Measurements from ENCODE around the gene ATP6V1F. TPM values are rescaled to one million over a fixed set of nuclear protein-coding genes. Genes with fewer than 3 reads are reported as not detected.

The ATP6V1F gene
- polyA plus RNA-seq, 1 experiment = 150 TPM

DNA sequence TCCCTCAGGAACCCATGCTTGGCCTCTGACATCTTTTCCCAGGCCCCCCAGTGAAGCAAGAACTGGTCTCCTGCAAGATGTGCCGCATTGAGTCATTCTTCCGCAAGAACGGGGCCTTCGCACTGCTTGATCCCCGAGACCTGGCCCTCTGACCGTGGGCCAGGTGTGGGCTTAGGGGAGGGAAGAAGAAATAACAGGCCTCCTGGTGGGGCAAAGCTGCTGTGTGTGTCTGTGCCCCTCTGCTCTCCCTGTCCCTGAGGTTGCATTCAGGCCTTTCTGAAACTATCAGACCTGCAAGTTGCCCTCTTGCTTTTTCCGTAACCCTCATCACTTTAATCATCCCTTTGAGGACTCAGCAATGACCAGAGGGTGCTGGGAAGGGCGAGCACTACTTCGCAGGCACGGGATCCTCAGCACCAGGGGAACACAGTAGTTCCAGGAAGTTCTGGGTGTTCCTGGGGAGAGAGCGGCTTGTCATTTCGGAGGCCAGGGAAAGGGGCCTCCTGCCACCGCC lies 6.0 kb downstream of the ATP6V1F start:
- TF ChIP-seq, protein P1, sequence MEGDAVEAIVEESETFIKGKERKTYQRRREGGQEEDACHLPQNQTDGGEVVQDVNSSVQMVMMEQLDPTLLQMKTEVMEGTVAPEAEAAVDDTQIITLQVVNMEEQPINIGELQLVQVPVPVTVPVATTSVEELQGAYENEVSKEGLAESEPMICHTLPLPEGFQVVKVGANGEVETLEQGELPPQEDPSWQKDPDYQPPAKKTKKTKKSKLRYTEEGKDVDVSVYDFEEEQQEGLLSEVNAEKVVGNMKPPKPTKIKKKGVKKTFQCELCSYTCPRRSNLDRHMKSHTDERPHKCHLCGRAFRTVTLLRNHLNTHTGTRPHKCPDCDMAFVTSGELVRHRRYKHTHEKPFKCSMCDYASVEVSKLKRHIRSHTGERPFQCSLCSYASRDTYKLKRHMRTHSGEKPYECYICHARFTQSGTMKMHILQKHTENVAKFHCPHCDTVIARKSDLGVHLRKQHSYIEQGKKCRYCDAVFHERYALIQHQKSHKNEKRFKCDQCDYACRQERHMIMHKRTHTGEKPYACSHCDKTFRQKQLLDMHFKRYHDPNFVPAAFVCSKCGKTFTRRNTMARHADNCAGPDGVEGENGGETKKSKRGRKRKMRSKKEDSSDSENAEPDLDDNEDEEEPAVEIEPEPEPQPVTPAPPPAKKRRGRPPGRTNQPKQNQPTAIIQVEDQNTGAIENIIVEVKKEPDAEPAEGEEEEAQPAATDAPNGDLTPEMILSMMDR (IDR thresholded peaks at IDR 0.05; ENCODE audit: low read depth, low read length) = no peak
- Histone ChIP-seq H3K4me3 (ENCODE audit: low read depth, low read length) (no peak overlapping the region; the same call in 1 of the 2 replicates), H3K27ac (ENCODE audit: low read depth, low read length) (no peak overlapping the region), H3K27me3 (ENCODE audit: control insufficient read depth, insufficient read depth, low read length) (peaks cover 19% of the 10 kb centered on the region), H3K9me3 (ENCODE audit: control insufficient read depth, insufficient read depth, low read length) (no peaks in the 10 kb centered on the region)
- DNase-seq (ENCODE audit: low read depth, low spot score) = no peak
- CTCF ChIA-PET = no interaction called here
- POLR2A ChIA-PET = no interaction called here

- TF ChIP-seq, protein P1 (IDR thresholded peaks at IDR 0.05; ENCODE audit: low read depth, low read length) = 0 out of 2 replicates have a peak, but pooled peaks have one; percentile 0
- H3K4me3 ChIP-seq (ENCODE audit: low read depth, low read length) = peak overlapping the region; percentile 53
- POLR2A ChIA-PET = no interaction called here
- peaks cover 19% of the 10 kb centered on the region for H3K27me3 ChIP-seq (ENCODE audit: control insufficient read depth, insufficient read depth, low read length)
- CTCF ChIA-PET = no interaction called here
- no peaks in the 10 kb centered on the region for H3K9me3 ChIP-seq (ENCODE audit: control insufficient read depth, insufficient read depth, low read length)
- no peak for DNase-seq (ENCODE audit: low read depth, low spot score)
- H3K27ac ChIP-seq (ENCODE audit: low read depth, low read length) = no peak overlapping the region
Measured at GRCh38 chr7:128869138-128869943, 6.7 kb downstream of the ATP6V1F start.

- Histone ChIP-seq H3K27ac (ENCODE audit: low read depth, low read length) (no peak overlapping the region), H3K27me3 (ENCODE audit: control insufficient read depth, insufficient read depth, low read length) (peaks cover 19% of the 10 kb centered on the region), H3K9me3 (ENCODE audit: control insufficient read depth, insufficient read depth, low read length) (no peaks in the 10 kb centered on the region), H3K4me3 (ENCODE audit: low read depth, low read length) (no peak overlapping the region; the same call in 1 of the 2 replicates)
- DNase-seq (ENCODE audit: low read depth, low spot score) = no peak
- CTCF ChIA-PET = interaction anchor here (1.9 kb wide), 1 partner anchor 13 kb away, joined by 8 read pairs; no protein-coding TSS in a partner anchor
- POLR2A ChIA-PET = no interaction called here
- TF ChIP-seq, protein P1 (IDR thresholded peaks at IDR 0.05; ENCODE audit: low read depth, low read length) = no peak
Measured at GRCh38 chr7:128869944-128870285, 7.3 kb downstream of the ATP6V1F start.

GRCh38 chr7:128871050-128871449 lies 8.4 kb downstream of the ATP6V1F start:
- no peak overlapping the region for H3K27ac ChIP-seq (ENCODE audit: low read depth, low read length)
- POLR2A ChIA-PET = no interaction called here
- DNase-seq (ENCODE audit: low read depth, low spot score) = no peak
- TF ChIP-seq, protein P1 (IDR thresholded peaks at IDR 0.05; ENCODE audit: low read depth, low read length) = no peak
- H3K27me3 ChIP-seq (ENCODE audit: control insufficient read depth, insufficient read depth, low read length) = peaks cover 28% of the 10 kb centered on the region
- no peak overlapping the region for H3K4me3 ChIP-seq (ENCODE audit: low read depth, low read length)
- no peaks in the 10 kb centered on the region for H3K9me3 ChIP-seq (ENCODE audit: control insufficient read depth, insufficient read depth, low read length)
- CTCF ChIA-PET = interaction anchor here (1.9 kb wide), 1 partner anchor 12 kb away, joined by 8 read pairs; no protein-coding TSS in a partner anchor

DNA sequence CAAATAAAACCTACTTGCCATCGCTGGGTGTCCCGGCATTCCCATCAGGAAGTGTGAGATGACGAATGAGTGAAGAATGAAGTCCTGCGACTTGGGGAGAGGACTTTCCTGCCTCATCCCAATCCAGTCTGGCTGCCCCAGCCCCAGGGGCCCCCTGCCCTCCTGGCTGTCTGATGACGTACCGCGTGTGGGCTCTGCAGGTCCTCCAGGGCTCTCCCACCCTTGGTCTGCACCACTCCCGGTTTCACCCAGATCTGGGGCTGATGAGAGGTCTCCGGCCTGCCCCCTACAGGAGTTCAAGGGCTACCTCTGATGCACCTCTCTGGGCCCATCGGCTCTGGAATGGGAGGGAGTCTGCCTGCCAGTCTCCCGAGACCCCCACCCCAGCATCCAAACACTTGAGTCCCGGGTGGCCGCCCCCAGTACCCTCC lies 9.8 kb downstream of the ATP6V1F start:
- DNase-seq (ENCODE audit: low read depth, low spot score) = no peak
- H3K27me3 ChIP-seq (ENCODE audit: control insufficient read depth, insufficient read depth, low read length) = peaks cover 34% of the 10 kb centered on the region
- ChIA-PET POLR2A (no interaction called here), CTCF (interaction anchor here (1.4 kb wide), 1 partner anchor 13 kb away, joined by 3 read pairs; no protein-coding TSS in a partner anchor)
- H3K4me3 ChIP-seq (ENCODE audit: low read depth, low read length) = no peak overlapping the region
- H3K9me3 ChIP-seq (ENCODE audit: control insufficient read depth, insufficient read depth, low read length) = no peaks in the 10 kb centered on the region
- no peak overlapping the region for H3K27ac ChIP-seq (ENCODE audit: low read depth, low read length)
- TF ChIP-seq, protein P1 (IDR thresholded peaks at IDR 0.05; ENCODE audit: low read depth, low read length) = no peak

Measured in AG04450 (cell line).